Sigmoid colon (tissue), 4 donors: ENCODE measurements around the gene HIGD1A.

ENCODE experiments used
- EP300 ChIP-seq, 4 donors: sonication (generic); formaldehyde crosslinking; IDR thresholded peaks; one replicate each; pipeline ENCODE4 v1.6.1; 2017; ENCODE audit warnings: antibody characterized with exemption in 4 of 4
- POLR2A ChIP-seq, 2 donors: fragments of 450-650 bp; IDR thresholded peaks; one replicate each; pipeline ENCODE4 v1.6.1; 2016; ENCODE audit warnings: antibody characterized with exemption in 2 of 2, mild to moderate bottlenecking in 2 of 2, moderate library complexity in 2 of 2
- POLR2AphosphoS5 ChIP-seq, 4 donors: sonication (generic); formaldehyde crosslinking; IDR thresholded peaks; one replicate each; pipeline ENCODE4 v1.6.1; 2017; ENCODE audit warnings: antibody characterized with exemption in 4 of 4
- TF ChIP-seq, protein P1 (sequence below), 4 experiments: fragments of 450-650 bp in 3 of 4; fragments of 200-600 bp in 1 of 4; IDR thresholded peaks; one replicate each; pipeline ENCODE4 v1.5.1; 2016 to 2019; ENCODE audit warnings: antibody characterized with exemption in 4 of 4, mild to moderate bottlenecking in 3 of 4, moderate library complexity in 2 of 4

DNA sequence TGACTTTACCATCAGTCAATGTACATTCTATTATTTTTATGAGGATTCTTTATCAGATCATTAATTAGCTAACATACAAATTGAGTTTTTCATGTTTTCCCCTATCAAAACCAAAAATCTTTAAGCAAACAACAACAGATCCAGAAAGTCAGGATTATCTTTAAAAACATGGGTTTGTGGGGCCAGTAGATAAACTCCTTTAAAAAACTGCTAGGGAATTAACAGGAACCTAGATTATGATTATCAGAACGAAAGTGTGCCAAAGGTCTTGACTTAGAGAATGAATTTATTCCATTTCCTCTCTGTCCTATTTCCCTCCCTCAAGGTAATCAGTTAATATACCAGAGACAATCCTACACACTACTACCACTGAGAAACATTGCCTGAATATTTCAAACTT lies 18.1 kb downstream of the HIGD1A start:
- TF ChIP-seq POLR2A (IDR thresholded peaks at IDR 0.05): no peak
- TF ChIP-seq, protein P1, sequence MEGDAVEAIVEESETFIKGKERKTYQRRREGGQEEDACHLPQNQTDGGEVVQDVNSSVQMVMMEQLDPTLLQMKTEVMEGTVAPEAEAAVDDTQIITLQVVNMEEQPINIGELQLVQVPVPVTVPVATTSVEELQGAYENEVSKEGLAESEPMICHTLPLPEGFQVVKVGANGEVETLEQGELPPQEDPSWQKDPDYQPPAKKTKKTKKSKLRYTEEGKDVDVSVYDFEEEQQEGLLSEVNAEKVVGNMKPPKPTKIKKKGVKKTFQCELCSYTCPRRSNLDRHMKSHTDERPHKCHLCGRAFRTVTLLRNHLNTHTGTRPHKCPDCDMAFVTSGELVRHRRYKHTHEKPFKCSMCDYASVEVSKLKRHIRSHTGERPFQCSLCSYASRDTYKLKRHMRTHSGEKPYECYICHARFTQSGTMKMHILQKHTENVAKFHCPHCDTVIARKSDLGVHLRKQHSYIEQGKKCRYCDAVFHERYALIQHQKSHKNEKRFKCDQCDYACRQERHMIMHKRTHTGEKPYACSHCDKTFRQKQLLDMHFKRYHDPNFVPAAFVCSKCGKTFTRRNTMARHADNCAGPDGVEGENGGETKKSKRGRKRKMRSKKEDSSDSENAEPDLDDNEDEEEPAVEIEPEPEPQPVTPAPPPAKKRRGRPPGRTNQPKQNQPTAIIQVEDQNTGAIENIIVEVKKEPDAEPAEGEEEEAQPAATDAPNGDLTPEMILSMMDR (IDR thresholded peaks at IDR 0.05): no peak
- TF ChIP-seq POLR2AphosphoS5 (IDR thresholded peaks at IDR 0.05): no peak
- no peak for TF ChIP-seq EP300 (IDR thresholded peaks at IDR 0.05)
